ENCODE measurements around the gene ZNF835.
"Not testable (repeated sequence)": the region's sequence is repeated elsewhere in the genome, so short reads cannot be mapped to it uniquely, and the experiment has no call there.

The ZNF835 gene

GRCh38 chr19:56671613-56671994 lies at the start of gene ZNF835:
Gene ZNF835, minus strand, starts transcription at chr19:56671757. Its CDS starts 6,559 bp downstream, at chr19:56665198.
- DNase-seq, result no peak

GRCh38 chr19:56720281-56720680 lies 48.7 kb upstream of the ZNF835 start:
- DNase-seq, result no peak

- no peak for DNase-seq
Measured at GRCh38 chr19:56718231-56718630, 46.7 kb upstream of the ZNF835 start.

- DNase-seq, result no peak
Measured at GRCh38 chr19:56712611-56713276, 41.2 kb upstream of the ZNF835 start.

- no peak for DNase-seq
Measured at GRCh38 chr19:56710437-56710836, 38.9 kb upstream of the ZNF835 start.

- DNase-seq, result no peak
Measured at GRCh38 chr19:56707821-56708220, 36.3 kb upstream of the ZNF835 start.

- DNase-seq, result no peak
Measured at GRCh38 chr19:56705939-56706338, 34.4 kb upstream of the ZNF835 start.

GRCh38 chr19:56701895-56702294 lies 30.3 kb upstream of the ZNF835 start:
- no peak for DNase-seq

- DNase-seq, result no peak
Measured at GRCh38 chr19:56699552-56699951, 28.0 kb upstream of the ZNF835 start.

GRCh38 chr19:56692206-56692895 lies 20.8 kb upstream of the ZNF835 start:
- DNase-seq, result no peak

- DNase-seq, result no peak
Measured at GRCh38 chr19:56690670-56691069, 19.1 kb upstream of the ZNF835 start.

- no peak for DNase-seq
Measured at GRCh38 chr19:56689198-56689597, 17.6 kb upstream of the ZNF835 start.

GRCh38 chr19:56687031-56687430 lies 15.5 kb upstream of the ZNF835 start:
- DNase-seq, result no peak

- DNase-seq, result no peak
Measured at GRCh38 chr19:56683116-56683515, 11.6 kb upstream of the ZNF835 start.

GRCh38 chr19:56681702-56682101 lies 10.1 kb upstream of the ZNF835 start:
- DNase-seq, result no peak

- DNase-seq, result no peak
Measured at GRCh38 chr19:56678205-56678604, 6.6 kb upstream of the ZNF835 start.

- DNase-seq, result not testable (repeated sequence)
Measured at GRCh38 chr19:56672610-56673009, 1.1 kb upstream of the ZNF835 start.

GRCh38 chr19:56670961-56671612 lies 470 bp downstream of the ZNF835 start:
- no peak for DNase-seq

- no peak for DNase-seq
Measured at GRCh38 chr19:56670401-56670960, 1.1 kb downstream of the ZNF835 start.

- DNase-seq, result no peak
Measured at GRCh38 chr19:56668676-56669075, 2.9 kb downstream of the ZNF835 start.

- DNase-seq, result no peak
Measured at GRCh38 chr19:56667311-56667870, 4.2 kb downstream of the ZNF835 start.

- no peak for DNase-seq
Measured at GRCh38 chr19:56664511-56664910, 7.0 kb downstream of the ZNF835 start.

GRCh38 chr19:56663931-56664500 lies 7.5 kb downstream of the ZNF835 start:
- DNase-seq, result no peak

All from NCI-H187 (cell line).